Hepatocyte (in vitro differentiated cells): Measurements from ENCODE around the gene SLBP. TPM values are rescaled to one million over a fixed set of nuclear protein-coding genes. Genes with fewer than 3 reads are reported as not detected.

Experiments
- DNase-seq: peaks from one replicate; pipeline ENCODE4 v3.0.0-alpha.2; 2016; ENCODE audit warnings: low spot score
- H2AFZ ChIP-seq: fragments of 200-600 bp; sonication (generic); 2 replicates; pipeline ENCODE4 v1.6.0; 2016; ENCODE audit warnings: antibody characterized with exemption, mild to moderate bottlenecking
- H3K27ac ChIP-seq: fragments of 200-600 bp; sonication (generic); 2 replicates; pipeline ENCODE4 v1.5.1; 2016; ENCODE audit warnings: mild to moderate bottlenecking
- H3K27me3 ChIP-seq: fragments of 200-600 bp; sonication (generic); 2 replicates; pipeline ENCODE4 v1.6.1; 2016
- H3K36me3 ChIP-seq: fragments of 200-600 bp; sonication (generic); replicated peaks from 2 replicates; pipeline ENCODE4 v1.5.1; 2016; ENCODE audit warnings: low read depth; ENCODE audit not compliant: insufficient read depth
- H3K4me1 ChIP-seq: fragments of 200-600 bp; sonication (generic); 2 replicates; pipeline ENCODE4 v1.5.1; 2016; ENCODE audit warnings: mild to moderate bottlenecking, moderate library complexity; ENCODE audit not compliant: insufficient read depth
- H3K4me2 ChIP-seq: fragments of 200-600 bp; sonication (generic); 2 replicates; pipeline ENCODE4 v1.6.0; 2016
- H3K4me3 ChIP-seq: fragments of 200-600 bp; sonication (generic); 2 replicates; pipeline ENCODE4 v1.5.1; 2016; ENCODE audit warnings: mild to moderate bottlenecking
- H3K79me2 ChIP-seq: fragments of 200-600 bp; sonication (generic); 2 replicates; pipeline ENCODE4 v1.6.0; 2017; ENCODE audit warnings: mild to moderate bottlenecking
- H3K9me2 ChIP-seq: fragments of 200-600 bp; sonication (generic); replicated peaks from 2 replicates; pipeline ENCODE4 v1.6.0; 2017; ENCODE audit warnings: mild to moderate bottlenecking; ENCODE audit not compliant: insufficient read depth
- H3K9me3 ChIP-seq: fragments of 200-600 bp; sonication (generic); 2 replicates; pipeline ENCODE4 v1.5.1; 2016; ENCODE audit warnings: low read depth, mild to moderate bottlenecking
- H4K20me1 ChIP-seq: fragments of 200-600 bp; sonication (generic); 2 replicates; pipeline ENCODE4 v1.6.0; 2016; ENCODE audit warnings: mild to moderate bottlenecking; ENCODE audit not compliant: insufficient read depth, poor library complexity, severe bottlenecking
- CTCF ChIP-seq: fragments of 200-600 bp; sonication (generic); IDR thresholded peaks from 2 replicates; pipeline ENCODE4 v1.5.1; 2016; ENCODE audit warnings: antibody characterized with exemption, mild to moderate bottlenecking; ENCODE audit not compliant: poor library complexity
- EZH2 ChIP-seq: fragments of 200-600 bp; sonication (generic); IDR thresholded peaks from 2 replicates; pipeline ENCODE4 v1.6.1; 2016; ENCODE audit warnings: antibody characterized with exemption, mild to moderate bottlenecking, borderline replicate concordance
- EZH2phosphoT487 ChIP-seq: fragments of 200-600 bp; sonication (generic); IDR thresholded peaks from one replicate; pipeline ENCODE4 v1.6.1; 2018; ENCODE audit warnings: antibody characterized with exemption, mild to moderate bottlenecking, low read depth, moderate library complexity; ENCODE audit not compliant: unreplicated experiment, severe bottlenecking
- WGBS: methylation state at CpG from one replicate; pipeline ENCODE4 v1.1.6; 2016; ENCODE audit warnings: low lambda C conversion rate; ENCODE audit errors: missing lambda C conversion rate; 5-methylcytosine and 5-hydroxymethylcytosine counted together
- polyA plus RNA-seq: library from polyadenylated mRNA; unstranded; fragments of >200 nt; fragmentation: Nextera tagmentation; extraction: Ambion mirVana; gene quantifications from 2 replicates; pipeline ENCODE4 v1.2.1, GENCODE V29; 2016
- total RNA-seq: library from RNA; depleted of rRNA; stranded (reverse); fragments of >200 nt; gene quantifications from 2 replicates; pipeline ENCODE4 v1.2.3, GENCODE V29; 2014

SLBP gene
- total and polyA plus RNA-seq, 2 experiments from 2014 or later, result 82.5 to 84.0 TPM

DNA sequence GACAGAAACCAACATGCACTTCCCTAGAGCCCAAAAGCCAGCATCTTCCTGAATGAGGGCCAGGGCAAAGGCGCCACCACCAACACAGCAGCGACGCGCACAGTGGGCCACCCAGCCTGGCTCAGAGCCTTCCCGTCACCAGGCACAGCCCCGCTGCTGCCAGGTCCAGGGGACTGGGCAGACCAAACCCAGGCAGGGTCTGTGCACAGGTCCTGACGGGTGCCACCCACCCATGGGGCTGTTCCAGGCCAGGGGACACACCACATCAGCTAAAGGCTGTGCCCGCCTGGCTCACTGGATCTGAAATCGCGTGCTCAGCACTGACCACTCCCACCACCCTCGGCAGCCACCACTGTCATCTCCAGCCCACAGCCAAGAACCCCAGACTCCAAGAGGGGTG lies 41.8 kb downstream of the SLBP start:
- no peak for TF ChIP-seq EZH2
- TF ChIP-seq CTCF, result no peak
- TF ChIP-seq EZH2phosphoT487, result no peak
- no peaks in the 10 kb centered on the region for H3K27me3 ChIP-seq
- WGBS, result 93% methylated on average over 11 of the region's 11 CpGs

GRCh38 chr4:1669850-1670249 lies 42.3 kb downstream of the SLBP start:
- no peak overlapping the region for H3K4me2 ChIP-seq
- no peak overlapping the region for H3K27ac ChIP-seq
- H3K4me1 ChIP-seq, result no peaks in the 10 kb centered on the region
- H3K9me3 ChIP-seq, result no peaks in the 10 kb centered on the region
- no peaks in the 10 kb centered on the region for H3K79me2 ChIP-seq
- H2AFZ ChIP-seq, result no peak overlapping the region
- no peaks in the 10 kb centered on the region for H3K36me3 ChIP-seq
- H4K20me1 ChIP-seq, result no peaks in the 10 kb centered on the region
- TF ChIP-seq EZH2, result no peak
- TF ChIP-seq CTCF, result no peak
- TF ChIP-seq EZH2phosphoT487, result no peak
- no peaks in the 10 kb centered on the region for H3K27me3 ChIP-seq
- H3K9me2 ChIP-seq, result no peaks in the 10 kb centered on the region
- no peak overlapping the region for H3K4me3 ChIP-seq
- WGBS, result 94% methylated on average over 21 of the region's 21 CpGs
- no peak for DNase-seq

More for the DNA sequence above, 41.8 kb downstream of the SLBP start:
- Histone ChIP-seq H3K27ac (no peak overlapping the region), H3K9me3 (no peaks in the 10 kb centered on the region), H3K4me2 (no peak overlapping the region), H4K20me1 (no peaks in the 10 kb centered on the region), H3K9me2 (no peaks in the 10 kb centered on the region), H3K4me1 (no peaks in the 10 kb centered on the region), H3K36me3 (no peaks in the 10 kb centered on the region), H3K4me3 (no peak overlapping the region), H2AFZ (no peak overlapping the region), H3K79me2 (no peaks in the 10 kb centered on the region)
- no peak for DNase-seq

DNA sequence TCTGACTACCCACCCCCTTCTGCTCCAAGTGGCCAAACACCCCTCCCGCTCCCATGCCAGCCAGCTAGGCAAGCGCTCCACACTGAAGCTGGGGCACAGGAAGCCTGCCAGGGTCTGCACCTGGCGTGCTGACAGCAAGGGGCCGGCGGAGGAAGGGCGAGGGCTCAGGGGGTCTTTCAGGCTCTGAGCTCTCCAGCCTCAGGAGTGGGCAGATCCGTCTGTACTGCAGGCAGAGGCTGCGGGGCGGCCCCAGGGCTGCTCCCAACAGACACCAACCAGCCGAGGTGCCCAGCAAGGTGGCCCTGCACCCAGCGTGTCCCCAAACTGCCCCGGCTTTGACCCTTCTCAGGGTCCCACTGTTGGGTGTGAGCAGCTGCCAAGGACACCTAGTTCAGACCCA lies 42.8 kb downstream of the SLBP start:
- Histone ChIP-seq H3K27ac (no peak overlapping the region), H3K27me3 (no peaks in the 10 kb centered on the region), H3K79me2 (no peaks in the 10 kb centered on the region), H3K4me1 (no peaks in the 10 kb centered on the region), H2AFZ (no peak overlapping the region), H3K36me3 (no peaks in the 10 kb centered on the region), H3K9me2 (no peaks in the 10 kb centered on the region), H3K4me3 (no peak overlapping the region), H4K20me1 (no peaks in the 10 kb centered on the region), H3K9me3 (no peaks in the 10 kb centered on the region), H3K4me2 (no peak overlapping the region)
- 93% methylated on average over 12 of the region's 12 CpGs for WGBS
- TF ChIP-seq EZH2phosphoT487, result no peak
- no peak for TF ChIP-seq CTCF
- no peak for TF ChIP-seq EZH2
- DNase-seq, result no peak

DNA sequence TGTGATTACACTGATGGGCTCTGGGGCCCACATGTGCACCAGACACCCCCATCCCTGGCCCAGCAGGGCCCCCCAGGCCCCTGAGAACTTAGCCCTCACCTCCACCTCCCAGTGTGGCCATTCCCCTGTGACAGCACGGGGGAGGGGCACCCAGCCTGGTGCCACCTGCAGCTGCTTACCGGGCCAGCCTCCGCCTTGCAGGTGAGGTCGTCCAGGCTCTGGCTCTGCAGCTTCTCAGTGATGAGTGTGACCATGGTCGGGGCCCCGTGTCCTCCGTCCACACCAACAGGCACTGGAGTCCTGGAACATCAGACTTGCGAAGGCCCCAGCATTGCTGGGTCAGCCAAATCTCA lies 43.7 kb downstream of the SLBP start:
- H3K27me3 ChIP-seq, result no peaks in the 10 kb centered on the region
- no peak overlapping the region for H2AFZ ChIP-seq
- no peaks in the 10 kb centered on the region for H3K9me3 ChIP-seq
- H4K20me1 ChIP-seq, result no peaks in the 10 kb centered on the region
- no peaks in the 10 kb centered on the region for H3K9me2 ChIP-seq
- no peak overlapping the region for H3K4me2 ChIP-seq
- H3K27ac ChIP-seq, result no peak overlapping the region
- WGBS, result 88% methylated on average over 7 of the region's 8 CpGs
- H3K4me1 ChIP-seq, result no peaks in the 10 kb centered on the region
- no peak overlapping the region for H3K4me3 ChIP-seq
- no peak for DNase-seq
- TF ChIP-seq EZH2phosphoT487 (no peak), EZH2 (no peak), CTCF (no peak)
- H3K79me2 ChIP-seq, result no peaks in the 10 kb centered on the region
- H3K36me3 ChIP-seq, result no peaks in the 10 kb centered on the region
